ENCODE data around the gene CBFA2T2. TPM values are rescaled to one million over a fixed set of nuclear protein-coding genes. Genes with fewer than 3 reads are reported as not detected.
A peak's percentile ranks its signal among the peaks of the same experiment; 100 is the strongest.
"Not testable (repeated sequence)": the region's sequence is repeated elsewhere in the genome, so short reads cannot be mapped to it uniquely, and the experiment has no call there.

CBFA2T2 gene
- total RNA-seq, 1 donor from 2014 or later, result 58.1 TPM

DNA sequence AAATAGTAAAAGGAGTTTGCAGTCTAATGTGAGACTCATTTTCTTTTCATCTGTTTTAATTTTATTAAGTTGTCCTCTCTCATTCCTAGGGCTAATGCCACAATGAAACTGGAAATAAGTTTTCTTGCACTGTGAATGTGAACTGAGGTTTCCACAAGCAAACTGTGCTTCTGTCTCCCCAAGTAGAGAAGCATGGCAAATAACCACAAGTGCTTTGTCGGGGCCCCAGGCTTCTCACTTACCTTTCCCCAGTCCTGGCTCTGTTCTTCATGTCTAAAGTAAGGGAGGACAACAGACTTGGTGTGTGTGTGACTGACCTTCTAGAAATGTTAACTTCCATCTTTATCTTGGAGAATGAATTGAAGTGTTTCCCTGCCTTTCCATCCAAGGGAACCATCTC, 80.8 kb downstream of the CBFA2T2 start:
- Mint-ChIP-seq H3K36me3 (ENCODE audit: insufficient read depth) (no peaks in the 10 kb centered on the region), H3K4me3 (ENCODE audit: low read depth) (no peak overlapping the region), H3K9me3 (ENCODE audit: low read depth) (no peaks in the 10 kb centered on the region), H3K4me1 (ENCODE audit: low read depth) (peaks cover 36% of the 10 kb centered on the region), H3K27ac (peak overlapping the region; percentile 43), H3K27me3 (no peaks in the 10 kb centered on the region)
- DNase-seq (ENCODE audit: low spot score, unreplicated experiment), result no peak
- TF ChIP-seq, protein P1, sequence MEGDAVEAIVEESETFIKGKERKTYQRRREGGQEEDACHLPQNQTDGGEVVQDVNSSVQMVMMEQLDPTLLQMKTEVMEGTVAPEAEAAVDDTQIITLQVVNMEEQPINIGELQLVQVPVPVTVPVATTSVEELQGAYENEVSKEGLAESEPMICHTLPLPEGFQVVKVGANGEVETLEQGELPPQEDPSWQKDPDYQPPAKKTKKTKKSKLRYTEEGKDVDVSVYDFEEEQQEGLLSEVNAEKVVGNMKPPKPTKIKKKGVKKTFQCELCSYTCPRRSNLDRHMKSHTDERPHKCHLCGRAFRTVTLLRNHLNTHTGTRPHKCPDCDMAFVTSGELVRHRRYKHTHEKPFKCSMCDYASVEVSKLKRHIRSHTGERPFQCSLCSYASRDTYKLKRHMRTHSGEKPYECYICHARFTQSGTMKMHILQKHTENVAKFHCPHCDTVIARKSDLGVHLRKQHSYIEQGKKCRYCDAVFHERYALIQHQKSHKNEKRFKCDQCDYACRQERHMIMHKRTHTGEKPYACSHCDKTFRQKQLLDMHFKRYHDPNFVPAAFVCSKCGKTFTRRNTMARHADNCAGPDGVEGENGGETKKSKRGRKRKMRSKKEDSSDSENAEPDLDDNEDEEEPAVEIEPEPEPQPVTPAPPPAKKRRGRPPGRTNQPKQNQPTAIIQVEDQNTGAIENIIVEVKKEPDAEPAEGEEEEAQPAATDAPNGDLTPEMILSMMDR (IDR thresholded peaks at IDR 0.05; ENCODE audit: unreplicated experiment), result no peak

- not testable (repeated sequence) for H3K27me3 Mint-ChIP-seq; H3K36me3 Mint-ChIP-seq (ENCODE audit: insufficient read depth); H3K27ac Mint-ChIP-seq; H3K4me3 Mint-ChIP-seq (ENCODE audit: low read depth); H3K9me3 Mint-ChIP-seq (ENCODE audit: low read depth); DNase-seq (ENCODE audit: low spot score, unreplicated experiment)
- H3K4me1 Mint-ChIP-seq (ENCODE audit: low read depth), result peaks cover 32% of the 10 kb centered on the region
Measured at GRCh38 chr20:33573268-33573667, 83.4 kb downstream of the CBFA2T2 start.

DNA sequence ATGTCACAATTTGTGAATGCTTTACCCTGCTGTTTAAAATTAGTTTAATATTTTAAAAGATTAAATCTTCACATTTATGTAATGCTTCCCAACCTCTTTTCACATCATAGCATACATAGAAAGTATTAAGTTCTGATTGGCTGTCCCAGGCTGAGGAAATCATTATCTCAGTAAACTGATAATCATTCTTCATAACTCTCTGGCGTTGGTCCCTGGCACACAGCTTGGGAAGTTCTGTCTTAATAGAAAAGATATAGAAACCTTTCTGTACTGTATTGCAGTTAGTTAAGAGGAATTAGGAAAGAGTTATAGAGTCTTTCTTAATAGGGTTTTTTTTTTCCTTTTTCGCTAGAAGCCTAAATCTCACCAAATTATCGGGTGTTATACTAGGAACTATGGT, 85.4 kb downstream of the CBFA2T2 start:
- H3K27ac Mint-ChIP-seq, result no peak overlapping the region
- H3K9me3 Mint-ChIP-seq (ENCODE audit: low read depth), result no peaks in the 10 kb centered on the region
- H3K27me3 Mint-ChIP-seq, result no peaks in the 10 kb centered on the region
- no peak overlapping the region for H3K4me3 Mint-ChIP-seq (ENCODE audit: low read depth)
- TF ChIP-seq, protein P1 (IDR thresholded peaks at IDR 0.05; ENCODE audit: unreplicated experiment), result no peak
- no peak for DNase-seq (ENCODE audit: low spot score, unreplicated experiment)
- peaks cover 15% of the 10 kb centered on the region for H3K4me1 Mint-ChIP-seq (ENCODE audit: low read depth)
- no peaks in the 10 kb centered on the region for H3K36me3 Mint-ChIP-seq (ENCODE audit: insufficient read depth)

- peaks cover 5% of the 10 kb centered on the region for H3K4me1 Mint-ChIP-seq (ENCODE audit: low read depth)
- no peak for DNase-seq (ENCODE audit: low spot score, unreplicated experiment)
Measured at GRCh38 chr20:33576432-33577125, 86.7 kb downstream of the CBFA2T2 start.

GRCh38 chr20:33578510-33578909, 88.6 kb downstream of the CBFA2T2 start:
- Mint-ChIP-seq H3K9me3 (ENCODE audit: low read depth) (no peaks in the 10 kb centered on the region), H3K4me3 (ENCODE audit: low read depth) (no peak overlapping the region), H3K4me1 (ENCODE audit: low read depth) (peaks cover 2% of the 10 kb centered on the region), H3K27ac (no peak overlapping the region), H3K36me3 (ENCODE audit: insufficient read depth) (peaks cover 1% of the 10 kb centered on the region), H3K27me3 (no peaks in the 10 kb centered on the region)
- no peak for DNase-seq (ENCODE audit: low spot score, unreplicated experiment)
- TF ChIP-seq, protein P1 (IDR thresholded peaks at IDR 0.05; ENCODE audit: unreplicated experiment), result no peak

More at GRCh38 chr20:33576432-33577125, 86.7 kb downstream of the CBFA2T2 start:
- TF ChIP-seq, protein P1 (IDR thresholded peaks at IDR 0.05; ENCODE audit: unreplicated experiment), result no peak
- Mint-ChIP-seq H3K36me3 (ENCODE audit: insufficient read depth) (no peaks in the 10 kb centered on the region), H3K9me3 (ENCODE audit: low read depth) (no peaks in the 10 kb centered on the region), H3K27me3 (no peaks in the 10 kb centered on the region), H3K4me3 (ENCODE audit: low read depth) (no peak overlapping the region), H3K27ac (no peak overlapping the region)

DNA sequence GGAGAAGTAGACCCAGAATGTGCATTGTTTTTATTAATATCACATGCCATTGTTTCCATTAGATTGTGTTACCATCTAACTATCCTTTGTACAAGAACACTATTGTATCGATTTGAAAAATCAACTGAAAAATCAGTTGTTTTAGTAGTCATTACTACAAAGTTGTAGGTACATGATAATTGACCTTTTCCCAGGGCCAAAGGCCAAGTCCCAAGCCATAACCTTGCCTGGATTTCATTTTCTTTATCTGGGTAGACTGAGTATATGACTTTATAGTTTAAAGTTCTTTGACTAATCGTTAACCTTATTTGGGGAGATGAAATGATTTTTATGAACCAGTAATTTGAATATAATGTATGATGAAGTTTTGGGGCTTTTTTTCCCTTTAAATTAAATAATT, 93.2 kb downstream of the CBFA2T2 start:
- Mint-ChIP-seq H3K4me1 (ENCODE audit: low read depth) (peaks cover 2% of the 10 kb centered on the region), H3K27me3 (no peaks in the 10 kb centered on the region), H3K4me3 (ENCODE audit: low read depth) (no peak overlapping the region), H3K9me3 (ENCODE audit: low read depth) (no peaks in the 10 kb centered on the region), H3K36me3 (ENCODE audit: insufficient read depth) (peaks cover 1% of the 10 kb centered on the region), H3K27ac (no peak overlapping the region)
- TF ChIP-seq, protein P1 (IDR thresholded peaks at IDR 0.05; ENCODE audit: unreplicated experiment), result no peak
- no peak for DNase-seq (ENCODE audit: low spot score, unreplicated experiment)
